Measurements from ENCODE around the gene MARCHF3. TPM values are rescaled to one million over a fixed set of nuclear protein-coding genes. Genes with fewer than 3 reads are reported as not detected.

MARCHF3 gene
- total and polyA plus RNA-seq, 2 donors from 2014 or later = 1.5 to 8.0 TPM

GRCh38 chr5:126837906-126838539 lies 192.3 kb downstream of the MARCHF3 start:
- intact Hi-C loops (cut with DNase I) = no loop called here
- no peaks in the 10 kb centered on the region for H3K36me3 ChIP-seq (ENCODE audit: control insufficient read depth in 2 of 3, insufficient read depth in 3 of 3, low read length in 3 of 3)

GRCh38 chr5:126837242-126837641 lies 193.1 kb downstream of the MARCHF3 start:
- Histone ChIP-seq H3K4me3 (ENCODE audit: low read length in 3 of 3) (no peak overlapping the region), H3K9me3 (ENCODE audit: control insufficient read depth in 2 of 3, insufficient read depth in 1 of 3, low read length in 3 of 3) (no peaks in the 10 kb centered on the region), H3K27ac (ENCODE audit: low read depth in 2 of 2, low read length in 2 of 2) (no peak overlapping the region), H3K4me1 (ENCODE audit: control insufficient read depth in 2 of 3, insufficient read depth in 2 of 3, low read depth in 1 of 3, low read length in 3 of 3) (no peaks in the 10 kb centered on the region), H3K36me3 (ENCODE audit: control insufficient read depth in 2 of 3, insufficient read depth in 3 of 3, low read length in 3 of 3) (no peaks in the 10 kb centered on the region), H3K9ac (ENCODE audit: low read length in 3 of 3) (no peak overlapping the region), H3K27me3 (ENCODE audit: control insufficient read depth, insufficient read depth, low read length) (no peaks in the 10 kb centered on the region)
- FAIRE-seq (no peak), DNase-seq (no peak)
- no peak for TF ChIP-seq CTCF (IDR thresholded peaks at IDR 0.05; ENCODE audit: borderline replicate concordance, extremely low read depth, insufficient read depth)
- intact Hi-C loops (cut with DNase I) = no loop called here

More at GRCh38 chr5:126837906-126838539, 192.3 kb downstream of the MARCHF3 start:
- Histone ChIP-seq H3K4me1 (ENCODE audit: control insufficient read depth in 2 of 3, insufficient read depth in 2 of 3, low read depth in 1 of 3, low read length in 3 of 3) (no peaks in the 10 kb centered on the region), H3K9me3 (ENCODE audit: control insufficient read depth in 2 of 3, insufficient read depth in 1 of 3, low read length in 3 of 3) (no peaks in the 10 kb centered on the region), H3K9ac (ENCODE audit: low read length in 3 of 3) (no peak overlapping the region), H3K4me3 (ENCODE audit: low read length in 3 of 3) (no peak overlapping the region), H3K27me3 (ENCODE audit: control insufficient read depth, insufficient read depth, low read length) (no peaks in the 10 kb centered on the region), H3K27ac (ENCODE audit: low read depth in 2 of 2, low read length in 2 of 2) (no peak overlapping the region)
- FAIRE-seq (no peak), DNase-seq (peak in 1 of 5 donors; percentile 23)
- TF ChIP-seq CTCF (IDR thresholded peaks at IDR 0.05; ENCODE audit: borderline replicate concordance, extremely low read depth, insufficient read depth) = peak; percentile 23

- Histone ChIP-seq H3K9ac (ENCODE audit: low read length in 3 of 3) (no peak overlapping the region), H3K27me3 (ENCODE audit: control insufficient read depth, insufficient read depth, low read length) (no peaks in the 10 kb centered on the region), H3K4me1 (ENCODE audit: control insufficient read depth in 2 of 3, insufficient read depth in 2 of 3, low read depth in 1 of 3, low read length in 3 of 3) (no peaks in the 10 kb centered on the region), H3K36me3 (ENCODE audit: control insufficient read depth in 2 of 3, insufficient read depth in 3 of 3, low read length in 3 of 3) (no peaks in the 10 kb centered on the region), H3K27ac (ENCODE audit: low read depth in 2 of 2, low read length in 2 of 2) (no peak overlapping the region), H3K9me3 (ENCODE audit: control insufficient read depth in 2 of 3, insufficient read depth in 1 of 3, low read length in 3 of 3) (no peaks in the 10 kb centered on the region), H3K4me3 (ENCODE audit: low read length in 3 of 3) (no peak overlapping the region)
- DNase-seq (no peak), FAIRE-seq (no peak)
- intact Hi-C loops (cut with DNase I) = no loop called here
- no peak for TF ChIP-seq CTCF (IDR thresholded peaks at IDR 0.05; ENCODE audit: borderline replicate concordance, extremely low read depth, insufficient read depth)
These were observed 193.6 kb downstream of the MARCHF3 start for GRCh38 chr5:126836778-126837177.

GRCh38 chr5:126831156-126831555 lies 199.2 kb downstream of the MARCHF3 start:
- H3K36me3 ChIP-seq (ENCODE audit: control insufficient read depth in 2 of 3, insufficient read depth in 3 of 3, low read length in 3 of 3) = peaks cover 0 to 8% (median 0%) of the 10 kb centered on the region in 3 donors
- no peaks in the 10 kb centered on the region for H3K4me1 ChIP-seq (ENCODE audit: control insufficient read depth in 2 of 3, insufficient read depth in 2 of 3, low read depth in 1 of 3, low read length in 3 of 3)
- H3K9me3 ChIP-seq (ENCODE audit: control insufficient read depth in 2 of 3, insufficient read depth in 1 of 3, low read length in 3 of 3) = no peaks in the 10 kb centered on the region
- no peak overlapping the region for H3K27ac ChIP-seq (ENCODE audit: low read depth in 2 of 2, low read length in 2 of 2)
- no peaks in the 10 kb centered on the region for H3K27me3 ChIP-seq (ENCODE audit: control insufficient read depth, insufficient read depth, low read length)
- FAIRE-seq = no peak
- peak in 1 of 5 donors; percentile 38 for DNase-seq
- TF ChIP-seq CTCF (IDR thresholded peaks at IDR 0.05; ENCODE audit: borderline replicate concordance, extremely low read depth, insufficient read depth) = no peak
- intact Hi-C loops (cut with DNase I) = no loop called here
- H3K9ac ChIP-seq (ENCODE audit: low read length in 3 of 3) = no peak overlapping the region
- no peak overlapping the region for H3K4me3 ChIP-seq (ENCODE audit: low read length in 3 of 3)
